Psoas muscle (tissue), 8 donors: Measurements from ENCODE around the gene KCNJ4. TPM values are rescaled to one million over a fixed set of nuclear protein-coding genes. Genes with fewer than 3 reads are reported as not detected.

Experiments used
- ATAC-seq, 4 donors: fragments of 200-7000 bp; cut with Tn5 transposase; one replicate each; pipeline ENCODE4 v1.9.1; 2020; ENCODE audit warnings: moderate library complexity in 3 of 4, mild to moderate bottlenecking in 2 of 4
- DNase-seq, 2 donors: peaks; one replicate each; pipeline ENCODE4 v3.0.0-alpha.2; 2020
- H3K27ac ChIP-seq: fragments of 200-600 bp; one replicate; pipeline ENCODE4 v1.8.0; 2022
- H3K27me3 ChIP-seq, 3 donors: fragments of 200-600 bp in 1 of 3; one replicate each; pipeline versions ENCODE4 v1.6.1 to v1.8.0; 2013 to 2022; ENCODE audit warnings: low read length in 2 of 3, mild to moderate bottlenecking in 2 of 3, moderate library complexity in 1 of 3; ENCODE audit not compliant: insufficient read depth in 3 of 3
- H3K36me3 ChIP-seq, 2 donors: fragments of 200-600 bp in 1 of 2; one replicate each; pipeline versions ENCODE4 v1.6.1 to v1.8.0; 2013 to 2022; ENCODE audit warnings: low read depth in 1 of 2, mild to moderate bottlenecking in 1 of 2, moderate library complexity in 1 of 2; ENCODE audit not compliant: insufficient read depth in 1 of 2
- H3K4me1 ChIP-seq: fragments of 200-600 bp; one replicate; pipeline ENCODE4 v1.8.0; 2022
- H3K4me3 ChIP-seq: fragments of 200-600 bp; one replicate; pipeline ENCODE4 v1.8.0; 2022; ENCODE audit warnings: mild to moderate bottlenecking
- H3K9me3 ChIP-seq: fragments of 200-600 bp; one replicate; pipeline ENCODE4 v1.8.0; 2022
- CTCF ChIP-seq: fragments of 200-600 bp; IDR thresholded peaks from one replicate; pipeline ENCODE4 v1.8.0; 2022; ENCODE audit warnings: antibody characterized with exemption
- WGBS, 3 donors: extraction: QIAGEN DNeasy Blood & Tissue Kit; methylation state at CpG; one replicate each; pipeline versions ENCODE4 v1.1.6 to v1.1.7; 2013; 5-methylcytosine and 5-hydroxymethylcytosine counted together
- intact Hi-C, 2 donors: fragments of 100-400 bp; cut with DNase I; formaldehyde crosslinking; loops; one replicate each; pipeline versions ENCODE4 v1.11.0 to v1.14.2; 2022
- polyA plus RNA-seq, 3 donors: library from polyadenylated mRNA; stranded (reverse); fragments of 200-250 nt; gene quantifications; one replicate each; pipeline ENCODE4 v1.2.3, GENCODE V29; 2013
- total RNA-seq, 4 donors: library from RNA; stranded (reverse); fragmentation: NEBNext Ultra II Directional in 2 of 4; extraction: Animal tissue kit (Norgen Biotek cat#: 25700) in 2 of 4; gene quantifications; one replicate each; pipeline versions ENCODE4 v1.2.1 to v1.2.4, GENCODE V29; 2021 to 2023
- donor health status: healthy with polysubstance abuse.
- donor health status: DM: no; HTN: no; CAD: no; lungs with moderate emphysema.
- donor health status: Bipolar disorder and iron deficiency.
- donor health status: healthy.
- donor health status: DM: yes; HTN: yes; CAD: no.
- donor health status: DM: no; HTN: no; CAD: no.
- donor health status: DM: no; HTN: no; CAD: no.
- donor health status: DM: yes; HTN: yes; CAD: no.

The KCNJ4 gene
- total and polyA plus RNA-seq, 7 donors: 0.01 TPM; not detected in 6

DNA sequence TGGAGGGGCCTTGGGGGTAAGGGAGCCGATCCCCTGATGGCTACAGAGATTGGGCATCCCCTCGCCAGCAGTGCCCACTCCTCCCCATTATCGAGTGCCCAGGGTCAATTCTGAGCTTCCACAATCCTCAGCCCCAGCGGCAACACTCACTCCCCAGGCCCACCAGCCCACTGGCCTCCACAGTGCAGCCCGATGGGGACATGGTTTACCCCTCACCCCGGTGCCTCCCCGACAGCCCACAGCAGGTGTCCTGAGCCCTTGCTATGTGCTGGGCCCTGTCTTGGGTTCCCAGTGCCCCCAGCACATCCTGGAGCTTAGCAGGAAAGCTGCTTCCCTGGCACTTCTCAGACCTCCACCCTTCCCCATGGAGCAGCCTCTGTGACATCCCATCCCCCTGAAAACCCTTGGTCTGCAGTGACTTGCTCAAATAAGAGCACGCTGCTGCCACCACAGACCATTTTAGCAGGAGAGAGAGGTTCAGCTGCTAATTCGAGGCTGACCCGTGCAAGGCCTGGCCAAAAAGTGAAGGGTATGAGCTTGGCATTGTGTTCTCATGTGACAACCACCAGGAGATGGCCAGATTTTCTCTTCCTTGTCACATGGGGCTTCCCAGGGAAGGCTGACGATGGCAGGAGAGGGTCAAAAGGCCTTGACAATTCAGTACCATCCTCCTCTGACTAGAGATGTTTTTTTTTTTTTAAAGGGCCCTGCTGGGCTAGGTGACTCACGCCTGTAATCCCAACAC lies 23.6 kb downstream of the KCNJ4 start:
- Histone ChIP-seq H3K36me3 (no peaks in the 10 kb centered on the region), H3K4me1 (no peaks in the 10 kb centered on the region), H3K27ac (no peak overlapping the region), H3K27me3 (no peaks in the 10 kb centered on the region), H3K4me3 (no peak overlapping the region), H3K9me3 (no peaks in the 10 kb centered on the region)
- intact Hi-C loops: no loop called here
- ATAC-seq: no peak
- WGBS, 3 donors: 77 to 83% (median 77%) methylated on average over 12 of the region's 12 CpGs
- DNase-seq: no peak
- TF ChIP-seq CTCF: no peak

DNA sequence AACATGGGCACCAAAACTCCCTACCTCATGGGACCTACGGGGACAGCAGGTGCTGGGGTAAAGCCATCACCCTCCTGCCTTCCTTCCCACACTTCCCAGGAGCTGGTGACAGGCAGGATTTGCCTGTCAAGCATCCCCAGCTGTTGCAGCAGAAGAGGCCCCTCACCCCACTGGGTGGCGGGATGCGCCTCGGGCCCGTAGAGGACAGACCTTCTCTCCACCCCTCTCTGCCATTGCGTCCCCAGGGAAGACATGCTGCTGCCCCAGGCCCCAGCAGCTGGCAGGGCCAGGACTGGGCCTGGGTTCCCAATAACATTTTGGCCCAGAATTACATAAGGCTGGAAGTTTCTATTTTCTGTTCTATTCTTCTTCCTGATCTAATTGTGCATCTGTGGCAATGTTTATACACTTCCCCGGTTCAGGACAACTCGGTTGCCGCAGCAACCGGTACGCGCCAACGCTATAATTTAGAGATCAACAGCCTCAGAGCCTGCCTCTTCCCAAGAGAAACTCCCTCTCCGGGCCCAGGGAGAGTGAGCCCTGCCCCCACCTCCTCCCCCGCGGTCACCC lies 25.4 kb downstream of the KCNJ4 start:
- Histone ChIP-seq H3K9me3 (no peaks in the 10 kb centered on the region), H3K36me3 (no peaks in the 10 kb centered on the region), H3K4me3 (no peak overlapping the region), H3K27me3 (no peaks in the 10 kb centered on the region), H3K4me1 (no peaks in the 10 kb centered on the region), H3K27ac (no peak overlapping the region)
- no peak for ATAC-seq
- 34 to 45% (median 38%) methylated on average over 16 of the region's 16 CpGs for WGBS, 3 donors
- TF ChIP-seq CTCF: no peak
- intact Hi-C loops: no loop called here
- DNase-seq: no peak

DNA sequence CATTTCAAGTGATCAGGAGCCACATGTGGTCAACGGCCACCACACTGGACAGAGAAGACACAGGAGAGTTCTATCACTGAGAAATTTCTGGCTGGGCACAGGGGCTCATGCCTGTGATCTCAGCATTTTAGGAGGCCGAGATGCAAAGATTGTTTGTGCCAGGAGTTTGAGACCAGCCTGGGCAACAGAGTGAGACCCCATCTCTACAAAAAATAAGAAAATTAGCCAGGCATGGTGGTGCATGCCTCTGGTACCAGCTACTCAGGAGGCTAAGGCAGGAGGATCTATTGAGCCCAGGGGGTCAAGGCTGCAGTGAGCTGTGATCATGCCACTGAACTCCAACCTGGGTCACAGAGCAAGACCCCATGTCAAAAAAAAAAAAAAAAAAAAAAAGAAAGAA lies 26.3 kb downstream of the KCNJ4 start:
- ATAC-seq (no peak), DNase-seq (no peak)
- no peaks in the 10 kb centered on the region for H3K9me3 ChIP-seq
- 75 to 84% (median 81%) methylated on average over 2 of the region's 2 CpGs for WGBS, 3 donors
- H3K27ac ChIP-seq: no peak overlapping the region
- no peaks in the 10 kb centered on the region for H3K36me3 ChIP-seq
- H3K27me3 ChIP-seq: no peaks in the 10 kb centered on the region
- no peaks in the 10 kb centered on the region for H3K4me1 ChIP-seq
- intact Hi-C loops: no loop called here
- H3K4me3 ChIP-seq: no peak overlapping the region
- no peak for TF ChIP-seq CTCF

- ATAC-seq (no peak), DNase-seq (no peak)
- intact Hi-C loops: no loop called here
- H3K27me3 ChIP-seq: no peaks in the 10 kb centered on the region
- H3K4me3 ChIP-seq: no peak overlapping the region
- WGBS, 3 donors: 95 to 97% (median 96%) methylated on average over 31 of the region's 31 CpGs
- TF ChIP-seq CTCF: no peak
- H3K27ac ChIP-seq: no peak overlapping the region
- no peaks in the 10 kb centered on the region for H3K9me3 ChIP-seq
- no peaks in the 10 kb centered on the region for H3K4me1 ChIP-seq
- H3K36me3 ChIP-seq: no peaks in the 10 kb centered on the region
Measured at GRCh38 chr22:38427940-38428339, 27.1 kb downstream of the KCNJ4 start.

DNA sequence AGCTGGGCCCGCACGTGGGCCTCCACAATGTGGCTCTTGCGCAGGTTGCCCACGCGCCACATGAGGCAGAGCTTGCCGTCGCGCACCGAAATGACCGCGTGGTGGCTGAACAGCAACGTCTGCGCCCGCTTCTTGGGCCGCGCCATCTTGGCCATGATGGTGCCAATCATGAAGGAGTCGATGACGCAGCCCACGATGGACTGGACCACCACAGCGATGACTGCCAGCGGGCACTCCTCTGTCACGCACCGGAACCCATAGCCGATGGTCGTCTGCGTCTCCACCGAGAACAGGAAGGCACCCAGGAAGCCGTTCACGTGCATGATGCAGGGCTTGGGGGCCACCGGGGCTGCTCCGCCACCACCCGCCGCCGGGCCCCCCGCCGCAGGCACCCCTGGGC lies 27.5 kb downstream of the KCNJ4 start:
- Histone ChIP-seq H3K27me3 (no peaks in the 10 kb centered on the region), H3K4me3 (no peak overlapping the region), H3K27ac (no peak overlapping the region), H3K36me3 (no peaks in the 10 kb centered on the region), H3K9me3 (no peaks in the 10 kb centered on the region), H3K4me1 (no peaks in the 10 kb centered on the region)
- 96 to 97% (median 97%) methylated on average over 36 of the region's 36 CpGs for WGBS, 3 donors
- no peak for TF ChIP-seq CTCF
- DNase-seq: no peak
- intact Hi-C loops: no loop called here
- ATAC-seq: no peak
